ENCODE measurements around the gene SLITRK6. TPM values are rescaled to one million over a fixed set of nuclear protein-coding genes. Genes with fewer than 3 reads are reported as not detected.

The SLITRK6 gene
- total and polyA plus RNA-seq, 2 of the 4 experiments (the other 2 are of a cell fraction): 1.1 to 1.6 TPM

- Histone ChIP-seq H3K56ac (ENCODE audit: extremely low read depth, insufficient read depth, low read length) (no peak overlapping the region), H3K18ac (ENCODE audit: low read depth, low read length) (no peak overlapping the region), H3K23ac (ENCODE audit: low read depth, low read length) (no peak overlapping the region), H4K5ac (ENCODE audit: low read depth, low read length) (no peak overlapping the region), H2BK20ac (ENCODE audit: low read depth, low read length) (no peak overlapping the region), H3K36me3 (ENCODE audit: control insufficient read depth, insufficient read depth, low read length) (no peaks in the 10 kb centered on the region), H3K79me1 (ENCODE audit: low read depth in 1 of 2, low read length in 2 of 2) (no peaks in the 10 kb centered on the region), H3K9me3 (ENCODE audit: control insufficient read depth, insufficient read depth, low read length) (no peaks in the 10 kb centered on the region), H3K4me1 (ENCODE audit: control insufficient read depth, insufficient read depth, low read length) (no peaks in the 10 kb centered on the region), H2BK5ac (ENCODE audit: low read depth, low read length, poor library complexity, severe bottlenecking) (no peak overlapping the region), H2AK9ac (replicated peaks; ENCODE audit: low read depth, low read length, poor library complexity) (no peak overlapping the region), H2AK5ac (ENCODE audit: low read depth, low read length) (no peak overlapping the region), H3K27me3 (ENCODE audit: control insufficient read depth, insufficient read depth, low read length) (no peaks in the 10 kb centered on the region), H3K4ac (ENCODE audit: low read depth, low read length) (no peak overlapping the region), H3K4me3 (ENCODE audit: insufficient read depth, low read depth, low read length) (no peak overlapping the region), H2BK15ac (ENCODE audit: low read depth, low read length) (no peak overlapping the region), H4K8ac (ENCODE audit: low read depth in 2 of 2, low read length in 2 of 2) (no peak overlapping the region), H2BK120ac (ENCODE audit: low read depth, low read length) (no peak overlapping the region), H3K14ac (replicated peaks; ENCODE audit: low read depth, low read length) (peak overlapping the region; percentile 14; the same call in 1 of the 2 replicates), H3K27ac (ENCODE audit: insufficient read depth, low read length) (no peak overlapping the region), H3K9ac (ENCODE audit: low read depth, low read length) (no peak overlapping the region), H3K4me2 (ENCODE audit: low read depth, low read length) (no peak overlapping the region), H4K20me1 (ENCODE audit: insufficient read depth, low read length) (no peaks in the 10 kb centered on the region), H4K91ac (ENCODE audit: insufficient read depth, low read depth, low read length) (no peak overlapping the region), H3K9me1 (ENCODE audit: insufficient read depth, low read length) (no peaks in the 10 kb centered on the region), H2AFZ (replicated peaks; ENCODE audit: low read length, poor library complexity) (no peak overlapping the region)
- POLR2A ChIA-PET (ENCODE audit: unreplicated experiment): no interaction called here
- in situ Hi-C loops (cut with MboI; ENCODE audit: low sequenced_read_pairs) (no loop called here), intact Hi-C loops (cut with micrococcal nuclease) (no loop called here), dilution Hi-C loops (cut with HindIII; ENCODE audit: low sequenced_read_pairs, unreplicated experiment) (no loop called here)
- CTCF ChIA-PET: interaction anchor here (0.6 kb wide), 2 partner anchors 105 to 121 kb away, joined by 3 read pairs; no protein-coding TSS in a partner anchor
- DNase-seq: peak; percentile 7
- ATAC-seq (ENCODE audit: low read depth): no peak
- WGBS, 2 experiments (ENCODE audit: extremely low coverage in 2 of 2, insufficient read length in 1 of 2): no CpG with 5 or more reads among the region's 3 CpGs
- no peak for TF ChIP-seq RAD21 (IDR thresholded peaks at IDR 0.05; ENCODE audit: low read length)
- no peak for TF ChIP-seq RCOR1 (IDR thresholded peaks at IDR 0.05; ENCODE audit: insufficient replicate concordance, low read length)
- TF ChIP-seq MAFK (IDR thresholded peaks at IDR 0.05; ENCODE audit: low read depth, low read length): no peak
- peak; percentile 37; the same call in 1 of the 2 replicates for TF ChIP-seq CEBPB (IDR thresholded peaks at IDR 0.05; ENCODE audit: low read depth, low read length)
- no TSS peak for BruUV-seq (replicated peaks)
Measured at GRCh38 chr13:85772367-85772766, 26.9 kb downstream of the SLITRK6 start.
